ENCODE measurements around the gene PLA2G3. TPM values are rescaled to one million over a fixed set of nuclear protein-coding genes. Genes with fewer than 3 reads are reported as not detected.

The PLA2G3 gene
- total and polyA plus RNA-seq, 12 donors: 0.01 TPM; not detected in 11

DNA sequence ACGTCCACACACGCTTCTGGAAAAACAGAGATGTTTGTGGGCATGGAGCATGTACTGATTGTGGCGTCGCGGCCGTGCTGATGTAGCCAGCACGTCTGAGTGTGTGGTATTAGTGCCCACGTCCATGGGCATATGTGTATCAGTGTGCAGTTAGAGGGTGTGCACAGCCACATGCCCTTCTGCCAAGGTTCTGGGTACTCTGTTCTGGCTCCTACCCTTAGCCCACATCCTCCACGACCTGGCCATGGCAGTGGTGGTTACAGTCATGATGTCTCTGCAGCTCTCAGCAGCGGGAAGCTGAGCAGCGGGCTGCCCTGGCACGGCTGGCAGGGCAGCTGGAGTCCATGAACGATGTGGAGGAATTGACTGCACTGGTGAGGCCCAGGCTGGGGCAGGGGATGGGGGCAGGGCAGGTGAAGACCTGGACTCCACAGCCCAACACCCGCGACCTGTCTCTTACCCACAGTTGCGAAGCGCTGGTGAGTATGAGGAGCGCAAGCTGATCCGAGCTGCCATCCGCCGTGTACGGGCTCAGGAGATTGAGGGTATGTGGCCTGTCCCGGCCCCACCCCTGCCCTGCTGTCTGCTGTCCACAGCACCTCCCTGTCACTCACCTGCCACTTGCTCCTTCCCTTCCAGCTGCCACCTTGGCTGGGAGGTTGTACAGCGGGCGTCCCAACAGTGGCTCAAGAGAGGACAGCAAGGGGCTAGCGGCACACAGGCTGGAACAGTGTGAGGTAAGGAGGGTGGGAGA is 51.9 kb downstream of the PLA2G3 start:
- 89 to 90% methylated on average over 26 of the region's 26 CpGs for WGBS, 2 donors
- Histone ChIP-seq H3K27ac (peak overlapping the region in 8 of 10 donors; percentile 24 to 65 (median 40)), H3K36me3 (peaks cover 0 to 87% (median 51%) of the 10 kb centered on the region in 9 donors), H3K9me3 (no peaks in the 10 kb centered on the region), H3K27me3 (no peaks in the 10 kb centered on the region), H3K4me3 (no peak overlapping the region), H3K4me1 (peaks cover 5 to 90% (median 51%) of the 10 kb centered on the region in 9 donors)
- DNase-seq: no peak
- ATAC-seq: no peak
- intact Hi-C loops (cut with DNase I): loop anchor here in 7 of 10 donors (5.0 to 10.0 kb wide), 4 partner anchors 59 to 146 kb away; no protein-coding TSS in a partner anchor
- TF ChIP-seq, protein P1, sequence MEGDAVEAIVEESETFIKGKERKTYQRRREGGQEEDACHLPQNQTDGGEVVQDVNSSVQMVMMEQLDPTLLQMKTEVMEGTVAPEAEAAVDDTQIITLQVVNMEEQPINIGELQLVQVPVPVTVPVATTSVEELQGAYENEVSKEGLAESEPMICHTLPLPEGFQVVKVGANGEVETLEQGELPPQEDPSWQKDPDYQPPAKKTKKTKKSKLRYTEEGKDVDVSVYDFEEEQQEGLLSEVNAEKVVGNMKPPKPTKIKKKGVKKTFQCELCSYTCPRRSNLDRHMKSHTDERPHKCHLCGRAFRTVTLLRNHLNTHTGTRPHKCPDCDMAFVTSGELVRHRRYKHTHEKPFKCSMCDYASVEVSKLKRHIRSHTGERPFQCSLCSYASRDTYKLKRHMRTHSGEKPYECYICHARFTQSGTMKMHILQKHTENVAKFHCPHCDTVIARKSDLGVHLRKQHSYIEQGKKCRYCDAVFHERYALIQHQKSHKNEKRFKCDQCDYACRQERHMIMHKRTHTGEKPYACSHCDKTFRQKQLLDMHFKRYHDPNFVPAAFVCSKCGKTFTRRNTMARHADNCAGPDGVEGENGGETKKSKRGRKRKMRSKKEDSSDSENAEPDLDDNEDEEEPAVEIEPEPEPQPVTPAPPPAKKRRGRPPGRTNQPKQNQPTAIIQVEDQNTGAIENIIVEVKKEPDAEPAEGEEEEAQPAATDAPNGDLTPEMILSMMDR (IDR thresholded peaks at IDR 0.05): no peak

DNA sequence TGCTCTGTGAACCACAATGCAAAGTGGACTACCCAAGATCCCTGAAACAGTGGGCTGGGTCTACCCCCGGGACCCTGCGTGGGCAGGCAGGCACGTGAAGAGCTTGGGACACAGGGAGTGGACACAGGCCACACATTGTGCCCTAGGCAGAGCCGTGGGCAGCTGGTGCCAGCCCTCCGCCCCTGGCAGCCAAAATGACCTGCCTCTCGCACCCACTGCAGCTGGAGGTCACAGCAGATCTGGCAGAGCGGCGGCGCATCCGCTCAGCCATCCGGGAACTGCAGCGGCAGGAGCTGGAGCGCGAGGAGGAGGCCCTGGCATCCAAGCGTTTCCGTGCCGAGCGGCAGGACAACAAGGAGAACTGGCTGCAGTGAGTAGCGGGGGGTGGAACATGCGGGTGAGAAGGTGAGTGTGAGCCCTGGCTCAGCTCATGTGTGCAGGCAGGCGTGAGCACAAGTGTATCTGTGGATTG is 52.5 kb downstream of the PLA2G3 start:
- peaks cover 9 to 92% (median 56%) of the 10 kb centered on the region in 9 donors for H3K4me1 ChIP-seq
- intact Hi-C loops (cut with DNase I): loop anchor here in 7 of 10 donors (5.0 to 10.0 kb wide), 4 partner anchors 60 to 147 kb away; no protein-coding TSS in a partner anchor

DNA sequence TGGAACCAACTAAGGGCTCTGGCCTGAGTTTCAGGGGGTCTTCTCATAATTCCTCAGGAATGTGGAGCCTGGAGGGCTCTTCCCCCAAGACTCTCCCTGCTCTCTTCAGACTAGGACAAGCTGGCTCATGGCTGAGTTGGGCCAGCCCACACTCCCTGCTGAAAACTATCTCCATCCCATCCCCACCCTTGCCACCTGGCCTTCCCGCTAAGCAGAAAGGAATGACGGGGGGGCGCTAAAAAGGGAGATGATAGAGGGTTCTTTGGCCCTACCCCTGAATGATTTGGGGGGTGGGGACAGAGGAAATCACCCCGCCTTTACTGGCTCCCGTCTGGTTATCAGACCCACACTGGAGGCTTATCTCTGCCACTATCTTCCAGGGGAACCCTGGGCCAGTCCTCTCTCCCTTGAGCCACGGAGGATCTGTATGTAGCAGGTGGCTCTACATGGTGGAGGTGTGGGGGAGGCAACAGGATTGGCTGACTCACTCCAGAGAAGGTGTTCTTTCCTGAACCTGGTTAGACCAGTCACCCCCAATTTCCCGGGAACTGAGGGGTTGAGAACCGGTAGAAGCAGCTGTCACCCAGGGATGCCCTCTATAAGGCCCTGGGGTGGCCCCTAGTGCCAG is 53.5 kb downstream of the PLA2G3 start:
- Histone ChIP-seq H3K36me3 (peaks cover 0 to 77% (median 36%) of the 10 kb centered on the region in 9 donors), H3K4me1 (peaks cover 10 to 92% (median 48%) of the 10 kb centered on the region in 9 donors), H3K4me3 (peak overlapping the region in 1 of 10 donors; percentile 7), H3K9me3 (no peaks in the 10 kb centered on the region), H3K27me3 (no peaks in the 10 kb centered on the region), H3K27ac (peak overlapping the region in 8 of 10 donors; percentile 41 to 98 (median 96))
- TF ChIP-seq, protein P1 (IDR thresholded peaks at IDR 0.05): no peak
- ATAC-seq (no peak), DNase-seq (peak in 1 of 2 donors; percentile 5)
- intact Hi-C loops (cut with DNase I): loop anchor here in 7 of 10 donors (5.0 to 10.0 kb wide), 4 partner anchors 60 to 148 kb away; no protein-coding TSS in a partner anchor
- 55 to 70% methylated on average over 8 of the region's 8 CpGs for WGBS, 2 donors

More for the DNA sequence above, 52.5 kb downstream of the PLA2G3 start:
- DNase-seq: no peak
- 87 to 91% methylated on average over 21 of the region's 21 CpGs for WGBS, 2 donors
- H3K36me3 ChIP-seq: peaks cover 0 to 86% (median 46%) of the 10 kb centered on the region in 9 donors
- H3K27me3 ChIP-seq: no peaks in the 10 kb centered on the region
- ATAC-seq: no peak
- H3K9me3 ChIP-seq: no peaks in the 10 kb centered on the region
- TF ChIP-seq, protein P1 (IDR thresholded peaks at IDR 0.05): no peak
- no peak overlapping the region for H3K4me3 ChIP-seq
- peak overlapping the region in 5 of 10 donors; percentile 7 to 98 (median 53) for H3K27ac ChIP-seq

DNA sequence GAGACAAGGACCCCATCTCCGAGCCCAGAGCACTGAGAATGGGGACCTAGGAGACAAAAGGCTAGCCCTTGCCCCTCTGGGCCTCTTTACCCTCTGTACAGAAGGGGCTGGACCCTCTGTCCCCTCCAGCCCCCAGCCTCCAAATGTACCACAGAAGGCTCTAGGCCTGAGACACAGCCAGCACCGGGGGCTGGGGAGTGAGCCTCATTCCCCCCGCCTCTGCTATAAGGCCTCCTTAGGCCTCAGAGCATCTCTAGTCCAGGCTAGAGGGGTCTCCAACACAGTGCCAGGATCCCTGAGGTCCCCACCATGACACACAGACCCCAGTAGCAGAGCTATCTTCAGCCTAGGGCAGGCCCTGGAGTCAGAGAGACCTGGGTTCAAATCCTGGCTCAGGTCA is 54.4 kb downstream of the PLA2G3 start:
- DNase-seq (peak in 1 of 2 donors; percentile 6), ATAC-seq (no peak)
- peaks cover 10 to 84% (median 48%) of the 10 kb centered on the region in 9 donors for H3K4me1 ChIP-seq
- intact Hi-C loops (cut with DNase I): loop anchor here (1.0 to 10.0 kb wide), 9 partner anchors 61 to 149 kb away; partner anchors contain the start of genes MORC2 (in 1 of the 10) and TUG1 (in 1 of the 10)
- H3K4me3 ChIP-seq: peak overlapping the region in 9 of 10 donors; percentile 55 to 91 (median 75)
- no peaks in the 10 kb centered on the region for H3K9me3 ChIP-seq
- TF ChIP-seq, protein P1 (IDR thresholded peaks at IDR 0.05): no peak
- H3K36me3 ChIP-seq: peaks cover 0 to 68% (median 30%) of the 10 kb centered on the region in 9 donors
- no peaks in the 10 kb centered on the region for H3K27me3 ChIP-seq
- 69 to 74% methylated on average over 3 of the region's 3 CpGs for WGBS, 2 donors
- H3K27ac ChIP-seq: peak overlapping the region; percentile 87 to 98 (median 96)
